ENCODE data around the gene C14orf93. TPM values are rescaled to one million over a fixed set of nuclear protein-coding genes. Genes with fewer than 3 reads are reported as not detected.

Gene C14orf93
- total and polyA plus RNA-seq, 2 donors (not counting 1 experiment from before 2014, with no cell fraction given), result 4.8 to 13.0 TPM

- Histone ChIP-seq H3K36me3 (ENCODE audit: control insufficient read depth, insufficient read depth, low read length) (peaks cover 3% of the 10 kb centered on the region), H3K4me3 (replicated peaks in 1 of 4; ENCODE audit: control extremely low read depth in 1 of 4, insufficient read depth in 1 of 4, low read depth in 3 of 4, low read length in 4 of 4) (peak overlapping the region; percentile 74 to 87 (median 81)), H3K27ac (ENCODE audit: insufficient read depth, low read length) (peak overlapping the region; percentile 85), H3K79me2 (ENCODE audit: control insufficient read depth, insufficient read depth, low read length) (peaks cover 44% of the 10 kb centered on the region), H3K4me2 (ENCODE audit: extremely low read depth, insufficient read depth, low read length) (peak overlapping the region; percentile 72), H3K27me3 (ENCODE audit: control insufficient read depth, insufficient read depth, low read length) (no peaks in the 10 kb centered on the region), H4K20me1 (ENCODE audit: control insufficient read depth, extremely low read depth, insufficient read depth, low read length) (no peaks in the 10 kb centered on the region), H3K4me1 (ENCODE audit: control insufficient read depth, extremely low read depth, insufficient read depth, low read length) (peaks cover 27% of the 10 kb centered on the region), H3K9ac (ENCODE audit: insufficient read depth, low read length) (peak overlapping the region; percentile 87), H3K9me3 (ENCODE audit: control insufficient read depth, insufficient read depth, low read depth, low read length) (no peaks in the 10 kb centered on the region), H2AFZ (ENCODE audit: low read length) (no peak overlapping the region)
- TF ChIP-seq EZH2 (IDR thresholded peaks at IDR 0.05; ENCODE audit: low read length, missing control alignments) (no peak), CTCF (conservative IDR thresholded peaks at IDR 0.05 in 1 of 2, IDR thresholded peaks at IDR 0.05 in 1 of 2; ENCODE audit: low read depth in 1 of 2, low read length in 2 of 2) (no peak)
- DNase-seq (ENCODE audit: low read depth in 2 of 2), result peak in 1 of 2 donors; percentile 39
Observed at GRCh38 chr14:22981090-22981875, 28.7 kb downstream of the C14orf93 start.

DNA sequence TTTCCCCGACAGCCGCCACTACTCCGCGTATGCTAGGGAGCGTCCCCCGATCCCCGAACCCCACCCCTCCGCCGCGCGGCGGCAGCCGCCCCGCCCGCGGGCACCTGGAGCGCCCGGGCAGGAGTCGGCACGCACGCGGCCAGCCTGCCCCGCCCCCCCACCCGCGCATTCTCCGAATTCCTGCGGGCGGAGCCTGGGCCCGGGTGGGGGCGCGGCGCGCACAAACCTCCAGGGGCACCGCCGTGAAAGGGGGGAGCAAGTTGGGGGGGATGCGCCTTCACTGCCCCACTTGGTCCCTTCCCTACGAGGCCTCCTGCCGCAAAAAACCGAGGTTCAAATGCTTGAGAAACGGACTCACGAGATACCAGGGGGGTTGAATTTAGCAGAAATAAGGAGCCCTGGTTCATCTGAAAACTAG lies 29.3 kb downstream of the C14orf93 start:
- H3K9me3 ChIP-seq (ENCODE audit: control insufficient read depth, insufficient read depth, low read depth, low read length), result no peaks in the 10 kb centered on the region
- H3K4me2 ChIP-seq (ENCODE audit: extremely low read depth, insufficient read depth, low read length), result peak overlapping the region; percentile 87
- H3K4me3 ChIP-seq (replicated peaks in 1 of 4; ENCODE audit: control extremely low read depth in 1 of 4, insufficient read depth in 1 of 4, low read depth in 3 of 4, low read length in 4 of 4), result peak overlapping the region; percentile 78 to 87 (median 82)
- peaks cover 29% of the 10 kb centered on the region for H3K4me1 ChIP-seq (ENCODE audit: control insufficient read depth, extremely low read depth, insufficient read depth, low read length)
- DNase-seq (ENCODE audit: low read depth in 2 of 2), result peak in 1 of 2 donors; percentile 47
- peaks cover 44% of the 10 kb centered on the region for H3K79me2 ChIP-seq (ENCODE audit: control insufficient read depth, insufficient read depth, low read length)
- peaks cover 3% of the 10 kb centered on the region for H3K36me3 ChIP-seq (ENCODE audit: control insufficient read depth, insufficient read depth, low read length)
- no peak overlapping the region for H2AFZ ChIP-seq (ENCODE audit: low read length)
- H3K27me3 ChIP-seq (ENCODE audit: control insufficient read depth, insufficient read depth, low read length), result no peaks in the 10 kb centered on the region
- H4K20me1 ChIP-seq (ENCODE audit: control insufficient read depth, extremely low read depth, insufficient read depth, low read length), result no peaks in the 10 kb centered on the region
- peak overlapping the region; percentile 87 for H3K9ac ChIP-seq (ENCODE audit: insufficient read depth, low read length)
- TF ChIP-seq EZH2 (IDR thresholded peaks at IDR 0.05; ENCODE audit: low read length, missing control alignments) (no peak), CTCF (conservative IDR thresholded peaks at IDR 0.05 in 1 of 2, IDR thresholded peaks at IDR 0.05 in 1 of 2; ENCODE audit: low read depth in 1 of 2, low read length in 2 of 2) (no peak)
- peak overlapping the region; percentile 85 for H3K27ac ChIP-seq (ENCODE audit: insufficient read depth, low read length)

- peak overlapping the region; percentile 16 for H3K27ac ChIP-seq (ENCODE audit: insufficient read depth, low read length)
- no peak for TF ChIP-seq EZH2 (IDR thresholded peaks at IDR 0.05; ENCODE audit: low read length, missing control alignments)
- no peak for TF ChIP-seq CTCF (conservative IDR thresholded peaks at IDR 0.05 in 1 of 2, IDR thresholded peaks at IDR 0.05 in 1 of 2; ENCODE audit: low read depth in 1 of 2, low read length in 2 of 2)
- DNase-seq (ENCODE audit: low read depth in 2 of 2), result no peak
- no peaks in the 10 kb centered on the region for H3K9me3 ChIP-seq (ENCODE audit: control insufficient read depth, insufficient read depth, low read depth, low read length)
- no peaks in the 10 kb centered on the region for H3K27me3 ChIP-seq (ENCODE audit: control insufficient read depth, insufficient read depth, low read length)
- H3K4me1 ChIP-seq (ENCODE audit: control insufficient read depth, extremely low read depth, insufficient read depth, low read length), result peaks cover 33% of the 10 kb centered on the region
- peak overlapping the region; percentile 47 to 87 (median 66) for H3K4me3 ChIP-seq (replicated peaks in 1 of 4; ENCODE audit: control extremely low read depth in 1 of 4, insufficient read depth in 1 of 4, low read depth in 3 of 4, low read length in 4 of 4)
- H3K79me2 ChIP-seq (ENCODE audit: control insufficient read depth, insufficient read depth, low read length), result peaks cover 44% of the 10 kb centered on the region
- peak overlapping the region; percentile 87 for H3K4me2 ChIP-seq (ENCODE audit: extremely low read depth, insufficient read depth, low read length)
- no peaks in the 10 kb centered on the region for H4K20me1 ChIP-seq (ENCODE audit: control insufficient read depth, extremely low read depth, insufficient read depth, low read length)
- peaks cover 3% of the 10 kb centered on the region for H3K36me3 ChIP-seq (ENCODE audit: control insufficient read depth, insufficient read depth, low read length)
- H2AFZ ChIP-seq (ENCODE audit: low read length), result no peak overlapping the region
- H3K9ac ChIP-seq (ENCODE audit: insufficient read depth, low read length), result no peak overlapping the region
Observed at GRCh38 chr14:22979748-22980392, 30.1 kb downstream of the C14orf93 start.
